ENCODE results near the gene RABGAP1L.

Gene RABGAP1L

GRCh38 chr1:174678657-174679056 lies 519.3 kb downstream of the RABGAP1L start:
- WGBS (ENCODE audit: extremely low coverage, insufficient coverage, insufficient read length): no CpG with 5 or more reads among the region's 7 CpGs
- H4K91ac ChIP-seq (ENCODE audit: low read depth, low read length): no peak overlapping the region
- no peak overlapping the region for H3K18ac ChIP-seq (ENCODE audit: low read length)

GRCh38 chr1:174680101-174680500 lies 520.8 kb downstream of the RABGAP1L start:
- no peak overlapping the region for H2BK120ac ChIP-seq (ENCODE audit: insufficient read depth, low read length, poor library complexity)
- no peak overlapping the region for H2AFZ ChIP-seq (ENCODE audit: insufficient read depth, low read length, poor library complexity)
- H2BK5ac ChIP-seq (ENCODE audit: low read depth, low read length, poor library complexity): no peak overlapping the region
- no peak overlapping the region for H3K27ac ChIP-seq (ENCODE audit: low read depth, low read length)
- no peak overlapping the region for H3K4ac ChIP-seq (ENCODE audit: low read depth, low read length)
- WGBS (ENCODE audit: extremely low coverage, insufficient coverage, insufficient read length): no CpG with 5 or more reads among the region's 3 CpGs
- H3K4me2 ChIP-seq (ENCODE audit: low read length): no peak overlapping the region
- no peak overlapping the region for H3K23ac ChIP-seq (ENCODE audit: low read length)
- H3K9ac ChIP-seq (ENCODE audit: low read length): no peak overlapping the region
- H3K18ac ChIP-seq (ENCODE audit: low read length): no peak overlapping the region
- no peak overlapping the region for H4K8ac ChIP-seq (ENCODE audit: low read depth, low read length)
- H3K4me3 ChIP-seq (ENCODE audit: low read depth, low read length): no peak overlapping the region
- DNase-seq: no peak
- no peaks in the 10 kb centered on the region for H3K79me2 ChIP-seq (ENCODE audit: control insufficient read depth, insufficient read depth, low read length, poor library complexity)
- no peak overlapping the region for H2BK12ac ChIP-seq (ENCODE audit: low read length)
- H3K4me1 ChIP-seq (ENCODE audit: control insufficient read depth in 1 of 2, insufficient read depth in 2 of 2, low read length in 2 of 2): no peaks in the 10 kb centered on the region
- H3K27me3 ChIP-seq (ENCODE audit: insufficient read depth, low read length): no peaks in the 10 kb centered on the region
- no peak overlapping the region for H4K91ac ChIP-seq (ENCODE audit: low read depth, low read length)
- H2AK5ac ChIP-seq (ENCODE audit: low read length): no peak overlapping the region
- no peaks in the 10 kb centered on the region for H3K36me3 ChIP-seq (ENCODE audit: control insufficient read depth in 1 of 2, insufficient read depth in 2 of 2, low read length in 2 of 2)
- H3K9me3 ChIP-seq (ENCODE audit: insufficient read depth, low read depth, low read length): no peaks in the 10 kb centered on the region
- H4K12ac ChIP-seq (ENCODE audit: low read depth, low read length): no peak overlapping the region
- no peak overlapping the region for H3K14ac ChIP-seq (ENCODE audit: low read length)
- H3K79me1 ChIP-seq (ENCODE audit: low read length): no peaks in the 10 kb centered on the region

More at GRCh38 chr1:174678657-174679056, 519.3 kb downstream of the RABGAP1L start:
- Histone ChIP-seq H3K79me1 (ENCODE audit: low read length) (no peaks in the 10 kb centered on the region), H3K23ac (ENCODE audit: low read length) (no peak overlapping the region), H2BK12ac (ENCODE audit: low read length) (no peak overlapping the region), H2AK5ac (ENCODE audit: low read length) (no peak overlapping the region), H3K27me3 (ENCODE audit: insufficient read depth, low read length) (no peaks in the 10 kb centered on the region), H3K4me3 (ENCODE audit: low read depth, low read length) (no peak overlapping the region), H4K8ac (ENCODE audit: low read depth, low read length) (no peak overlapping the region), H3K36me3 (ENCODE audit: control insufficient read depth in 1 of 2, insufficient read depth in 2 of 2, low read length in 2 of 2) (no peaks in the 10 kb centered on the region), H2BK120ac (ENCODE audit: insufficient read depth, low read length, poor library complexity) (no peak overlapping the region), H3K27ac (ENCODE audit: low read depth, low read length) (no peak overlapping the region), H4K12ac (ENCODE audit: low read depth, low read length) (no peak overlapping the region), H2AFZ (ENCODE audit: insufficient read depth, low read length, poor library complexity) (no peak overlapping the region), H3K4ac (ENCODE audit: low read depth, low read length) (no peak overlapping the region), H3K4me2 (ENCODE audit: low read length) (no peak overlapping the region), H3K9me3 (ENCODE audit: insufficient read depth, low read depth, low read length) (no peaks in the 10 kb centered on the region), H3K14ac (ENCODE audit: low read length) (no peak overlapping the region), H2BK5ac (ENCODE audit: low read depth, low read length, poor library complexity) (no peak overlapping the region), H3K9ac (ENCODE audit: low read length) (no peak overlapping the region), H3K79me2 (ENCODE audit: control insufficient read depth, insufficient read depth, low read length, poor library complexity) (no peaks in the 10 kb centered on the region), H3K4me1 (ENCODE audit: control insufficient read depth in 1 of 2, insufficient read depth in 2 of 2, low read length in 2 of 2) (no peaks in the 10 kb centered on the region)
- no peak for DNase-seq

GRCh38 chr1:174682419-174683008 lies 523.2 kb downstream of the RABGAP1L start:
- H3K27ac ChIP-seq (ENCODE audit: low read depth, low read length): no peak overlapping the region

DNA sequence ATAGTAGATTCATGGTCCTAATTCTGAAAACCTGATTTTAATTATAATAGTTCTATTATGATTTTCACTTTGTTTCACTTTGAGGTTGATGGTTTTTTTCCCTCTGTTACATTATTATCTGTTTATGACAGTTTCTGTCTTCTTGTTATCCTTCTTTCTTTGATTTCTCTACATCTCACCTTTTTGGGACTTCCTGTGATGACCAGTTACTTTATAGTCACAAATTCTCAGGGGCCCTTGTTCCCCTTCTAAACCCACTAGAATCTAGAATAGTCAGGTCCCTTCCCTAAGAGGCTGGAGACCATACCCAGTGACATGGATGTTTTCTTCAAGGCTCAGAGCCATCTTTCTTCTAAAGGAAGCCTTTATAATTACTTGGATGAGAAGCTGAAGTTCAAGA lies 526.9 kb downstream of the RABGAP1L start:
- Histone ChIP-seq H3K4me3 (ENCODE audit: low read depth, low read length) (no peak overlapping the region), H2BK5ac (ENCODE audit: low read depth, low read length, poor library complexity) (no peak overlapping the region), H3K4me2 (ENCODE audit: low read length) (no peak overlapping the region)

More at GRCh38 chr1:174682419-174683008, 523.2 kb downstream of the RABGAP1L start:
- no peak overlapping the region for H3K9ac ChIP-seq (ENCODE audit: low read length)
- H3K4me2 ChIP-seq (ENCODE audit: low read length): no peak overlapping the region
- no peaks in the 10 kb centered on the region for H3K79me1 ChIP-seq (ENCODE audit: low read length)
- H2BK12ac ChIP-seq (ENCODE audit: low read length): no peak overlapping the region
- no peaks in the 10 kb centered on the region for H3K36me3 ChIP-seq (ENCODE audit: control insufficient read depth in 1 of 2, insufficient read depth in 2 of 2, low read length in 2 of 2)
- no peak overlapping the region for H3K4me3 ChIP-seq (ENCODE audit: low read depth, low read length)
- H4K8ac ChIP-seq (ENCODE audit: low read depth, low read length): no peak overlapping the region
- no peak overlapping the region for H2BK5ac ChIP-seq (ENCODE audit: low read depth, low read length, poor library complexity)
- WGBS (ENCODE audit: extremely low coverage, insufficient coverage, insufficient read length): no CpG with 5 or more reads among the region's 2 CpGs
- no peak overlapping the region for H3K4ac ChIP-seq (ENCODE audit: low read depth, low read length)
- H3K4me1 ChIP-seq (ENCODE audit: control insufficient read depth in 1 of 2, insufficient read depth in 2 of 2, low read length in 2 of 2): no peaks in the 10 kb centered on the region
- H3K9me3 ChIP-seq (ENCODE audit: insufficient read depth, low read depth, low read length): no peaks in the 10 kb centered on the region
- H3K27me3 ChIP-seq (ENCODE audit: insufficient read depth, low read length): no peaks in the 10 kb centered on the region
- no peak overlapping the region for H2AK5ac ChIP-seq (ENCODE audit: low read length)
- no peak overlapping the region for H4K91ac ChIP-seq (ENCODE audit: low read depth, low read length)
- no peak overlapping the region for H3K23ac ChIP-seq (ENCODE audit: low read length)
- H2AFZ ChIP-seq (ENCODE audit: insufficient read depth, low read length, poor library complexity): no peak overlapping the region
- no peak overlapping the region for H2BK120ac ChIP-seq (ENCODE audit: insufficient read depth, low read length, poor library complexity)
- no peaks in the 10 kb centered on the region for H3K79me2 ChIP-seq (ENCODE audit: control insufficient read depth, insufficient read depth, low read length, poor library complexity)
- DNase-seq: no peak
- no peak overlapping the region for H4K12ac ChIP-seq (ENCODE audit: low read depth, low read length)
- H3K14ac ChIP-seq (ENCODE audit: low read length): no peak overlapping the region
- H3K18ac ChIP-seq (ENCODE audit: low read length): no peak overlapping the region

More for the DNA sequence above, 526.9 kb downstream of the RABGAP1L start:
- Histone ChIP-seq H2AFZ (ENCODE audit: insufficient read depth, low read length, poor library complexity) (no peak overlapping the region), H4K12ac (ENCODE audit: low read depth, low read length) (no peak overlapping the region), H3K79me1 (ENCODE audit: low read length) (no peaks in the 10 kb centered on the region), H4K91ac (ENCODE audit: low read depth, low read length) (no peak overlapping the region), H3K14ac (ENCODE audit: low read length) (no peak overlapping the region), H3K27ac (ENCODE audit: low read depth, low read length) (no peak overlapping the region), H3K18ac (ENCODE audit: low read length) (no peak overlapping the region), H3K27me3 (ENCODE audit: insufficient read depth, low read length) (no peaks in the 10 kb centered on the region), H3K79me2 (ENCODE audit: control insufficient read depth, insufficient read depth, low read length, poor library complexity) (no peaks in the 10 kb centered on the region), H2BK12ac (ENCODE audit: low read length) (no peak overlapping the region), H3K36me3 (ENCODE audit: control insufficient read depth in 1 of 2, insufficient read depth in 2 of 2, low read length in 2 of 2) (no peaks in the 10 kb centered on the region), H3K4me1 (ENCODE audit: control insufficient read depth in 1 of 2, insufficient read depth in 2 of 2, low read length in 2 of 2) (no peaks in the 10 kb centered on the region), H3K9ac (ENCODE audit: low read length) (no peak overlapping the region), H4K8ac (ENCODE audit: low read depth, low read length) (no peak overlapping the region), H3K4ac (ENCODE audit: low read depth, low read length) (no peak overlapping the region), H3K9me3 (ENCODE audit: insufficient read depth, low read depth, low read length) (no peaks in the 10 kb centered on the region), H3K23ac (ENCODE audit: low read length) (no peak overlapping the region), H2BK120ac (ENCODE audit: insufficient read depth, low read length, poor library complexity) (no peak overlapping the region), H2AK5ac (ENCODE audit: low read length) (no peak overlapping the region)
- no peak for DNase-seq

Data from trophoblast cell (in vitro differentiated cells and primary cell).